Neural cell (in vitro differentiated cells): ENCODE measurements around the gene TAOK1.

Experiments used
- CTCF ChIP-seq: fragments of 450-650 bp; IDR thresholded peaks from 2 replicates; pipeline ENCODE4 v1.5.1; 2014; ENCODE audit warnings: antibody characterized with exemption, mild to moderate bottlenecking, moderate library complexity; ENCODE audit not compliant: poor library complexity, severe bottlenecking
- EP300 ChIP-seq: fragments of 450-650 bp; conservative IDR thresholded peaks from 2 replicates; pipeline ENCODE4 v1.6.1; 2014; ENCODE audit warnings: antibody characterized with exemption, mild to moderate bottlenecking, moderate library complexity; ENCODE audit not compliant: poor library complexity, severe bottlenecking
- POLR2AphosphoS5 ChIP-seq: IDR thresholded peaks from 2 replicates; pipeline ENCODE4 v1.6.1; 2012

GRCh38 chr17:29433541-29433940 lies 43.4 kb downstream of the TAOK1 start:
- no peak for TF ChIP-seq EP300
- no peak for TF ChIP-seq POLR2AphosphoS5
- no peak for TF ChIP-seq CTCF
